SW480 (cell line): ENCODE measurements around the gene PSME3IP1.
"Not testable (repeated sequence)": the region's sequence is repeated elsewhere in the genome, so short reads cannot be mapped to it uniquely, and the experiment has no call there.

Experiments used
- DNase-seq: peaks from one replicate; pipeline ENCODE4 v3.0.0-alpha.2; 2016; ENCODE audit warnings: low spot score

PSME3IP1 gene

GRCh38 chr16:57123974-57124674 is 61.7 kb downstream of the PSME3IP1 start:
- DNase-seq, result peak; percentile 53

DNA sequence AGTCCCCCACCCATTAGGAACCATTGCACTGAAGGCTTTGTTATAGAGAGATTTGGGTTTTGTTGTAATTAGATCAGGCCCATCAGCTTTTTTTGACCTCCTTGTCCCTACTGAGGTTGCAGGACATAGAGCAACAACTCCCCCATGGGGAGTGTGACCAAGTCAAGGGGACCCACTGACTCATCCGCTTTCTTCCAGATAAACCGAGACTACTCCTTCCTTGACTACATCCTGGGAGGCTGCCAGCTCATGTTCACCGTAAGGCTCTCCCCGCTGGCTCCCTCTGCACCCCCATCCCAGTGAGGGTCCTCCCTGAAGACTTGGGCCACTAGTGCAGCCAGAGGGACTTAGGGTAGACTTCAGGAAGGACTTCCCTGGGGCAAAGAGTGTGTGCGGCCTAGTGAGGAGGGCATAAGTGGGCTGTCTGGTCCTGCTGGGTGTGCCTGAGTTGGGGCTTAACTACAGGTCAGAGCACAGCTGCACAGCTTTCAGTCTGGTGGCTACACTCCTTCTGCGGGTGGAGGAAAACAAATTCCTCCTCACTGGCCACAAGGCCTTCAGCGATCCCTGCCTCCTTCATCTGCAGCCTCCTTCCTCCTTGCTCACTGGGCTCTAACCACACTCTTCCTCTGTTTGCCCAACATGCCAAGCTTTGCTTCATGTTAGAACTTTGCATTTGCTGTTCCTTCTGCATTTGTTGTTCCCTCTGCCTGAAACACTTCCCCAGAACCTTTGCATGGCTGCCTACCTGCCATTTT is 62.4 kb downstream of the PSME3IP1 start:
- no peak for DNase-seq

DNA sequence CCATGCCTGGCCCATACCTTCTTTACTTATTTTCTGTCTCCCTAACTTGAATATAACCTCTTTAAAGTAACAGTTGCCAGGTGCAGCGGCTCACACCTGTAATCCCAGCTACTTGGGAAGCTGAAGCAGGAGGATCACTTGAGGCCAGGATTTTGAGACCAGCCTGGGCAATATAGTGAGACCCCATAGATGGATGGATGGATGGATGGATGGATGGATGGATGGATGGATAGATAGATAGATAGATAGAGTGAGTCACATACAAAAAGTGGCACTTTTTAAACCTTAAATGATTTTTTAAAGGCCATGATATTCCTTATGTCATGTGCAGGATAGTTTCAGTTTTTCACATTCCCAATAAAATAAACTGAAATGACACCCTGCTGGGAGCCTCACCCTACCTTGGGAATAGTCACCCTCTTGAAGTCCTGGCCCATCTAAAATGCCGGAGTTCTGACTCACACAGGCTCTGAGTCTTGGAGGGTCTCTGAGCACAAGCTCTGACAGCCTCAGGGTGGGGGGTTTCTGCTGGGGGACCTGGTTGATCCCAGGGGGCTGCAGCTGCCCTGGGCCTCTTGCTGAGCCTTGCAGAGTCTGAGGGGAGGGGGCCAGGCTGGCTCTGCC is 67.3 kb downstream of the PSME3IP1 start:
- no peak for DNase-seq

DNA sequence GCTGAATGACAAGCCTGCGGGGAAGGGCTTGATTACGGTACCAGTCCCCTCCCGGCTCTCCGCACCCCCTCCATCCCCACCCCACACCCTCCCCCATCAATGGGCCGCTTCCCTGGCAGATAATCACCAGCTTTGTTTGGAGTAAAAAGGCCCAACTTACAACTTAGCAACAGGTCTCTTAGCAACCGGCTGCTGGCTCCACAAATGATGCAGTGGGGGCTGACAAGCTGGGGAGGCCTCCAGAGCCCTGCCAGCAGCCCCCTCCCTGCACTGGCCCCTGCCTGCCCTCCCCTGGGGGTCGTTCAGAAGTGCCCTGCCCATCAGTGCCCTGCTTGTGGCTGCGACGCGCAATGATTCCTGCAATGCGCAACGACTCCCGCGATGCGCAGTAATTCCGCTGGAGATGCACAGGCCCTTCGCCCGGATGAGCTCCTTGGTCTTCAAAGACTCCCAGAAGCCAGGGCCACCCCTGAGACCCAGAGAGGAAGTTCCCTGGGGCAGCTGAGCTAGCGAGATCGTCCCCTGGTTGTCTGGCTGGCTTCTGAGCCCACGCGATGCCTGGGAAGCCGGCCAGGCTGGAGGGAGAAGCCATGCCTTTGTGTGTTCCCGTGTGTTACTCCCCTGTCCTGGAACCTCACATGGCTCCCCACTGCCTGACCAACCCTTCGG is 70.2 kb downstream of the PSME3IP1 start:
- DNase-seq, result no peak

DNA sequence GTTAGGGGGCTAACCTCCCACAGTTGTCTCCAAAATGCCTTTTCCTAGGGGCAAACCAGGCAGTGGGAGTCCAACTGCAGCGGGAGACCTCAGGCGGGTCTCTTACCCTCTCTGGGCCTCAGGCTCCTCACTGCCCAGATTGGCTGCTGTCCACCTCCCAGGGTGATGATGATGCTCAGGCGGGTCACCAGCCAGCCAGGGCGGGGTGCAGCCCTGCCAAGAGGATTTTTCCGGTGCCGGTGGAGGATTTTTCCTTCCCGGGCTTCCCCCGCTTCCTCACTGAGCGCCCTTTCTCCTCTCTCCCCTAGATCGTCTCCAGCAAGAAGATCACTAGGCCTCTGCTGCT is 70.7 kb downstream of the PSME3IP1 start:
- no peak for DNase-seq

GRCh38 chr16:57113664-57114063 is 72.2 kb downstream of the PSME3IP1 start:
- DNase-seq, result no peak

GRCh38 chr16:57113042-57113453 is 72.8 kb downstream of the PSME3IP1 start:
- DNase-seq, result no peak

DNA sequence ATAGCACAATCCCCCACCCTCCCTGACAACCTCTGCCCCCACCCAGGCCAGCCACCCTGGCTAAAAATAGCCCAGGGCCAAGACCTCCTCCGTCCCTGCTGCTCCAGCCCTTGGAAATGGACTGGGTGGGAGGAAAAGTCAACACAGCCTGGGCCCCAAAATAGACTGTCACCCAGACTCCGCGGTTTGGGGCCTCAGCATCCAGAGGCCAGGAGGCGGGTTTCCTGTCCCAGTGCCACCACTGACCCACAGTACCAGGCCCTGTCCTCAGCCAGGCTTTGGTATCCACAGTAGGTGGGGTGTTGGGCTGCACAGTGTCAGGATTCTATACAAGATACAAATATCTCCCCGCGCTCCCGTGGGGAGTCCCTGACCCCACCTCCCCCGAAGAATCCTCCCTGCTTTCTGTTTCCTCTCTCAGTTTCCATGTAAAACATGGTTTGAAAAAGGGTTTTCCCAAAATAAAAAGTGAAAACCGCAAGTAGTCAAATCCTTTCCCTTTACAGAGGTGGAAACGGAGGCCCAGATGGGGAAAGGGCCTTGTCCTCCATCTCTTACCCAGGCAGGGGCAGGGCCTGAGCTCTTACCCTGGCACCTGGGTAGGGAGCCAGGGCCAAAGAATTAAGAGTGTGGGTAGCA is 73.3 kb downstream of the PSME3IP1 start:
- no peak for DNase-seq

DNA sequence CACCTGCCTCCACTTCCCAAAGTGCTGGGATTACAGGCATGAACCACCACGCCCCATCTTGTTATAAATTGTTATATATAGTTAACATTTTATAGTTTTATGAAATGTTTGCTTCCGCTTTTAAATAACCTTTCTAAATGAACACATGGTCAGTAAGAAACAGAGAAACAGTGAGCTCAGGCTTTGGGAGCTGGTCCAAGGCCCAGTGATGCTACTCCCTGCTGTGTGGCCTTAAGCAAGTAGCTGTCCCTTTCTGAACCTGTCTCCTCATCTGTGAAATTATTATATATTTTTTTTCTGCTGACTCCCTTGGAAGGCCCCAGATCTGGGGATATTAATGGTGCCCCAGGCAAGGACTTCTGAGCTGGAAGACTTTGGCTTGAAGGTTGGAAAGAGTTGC is 74.4 kb downstream of the PSME3IP1 start:
- DNase-seq, result no peak

- no peak for DNase-seq
Measured at GRCh38 chr16:57110937-57111336, 74.9 kb downstream of the PSME3IP1 start.

- not testable (repeated sequence) for DNase-seq
Measured at GRCh38 chr16:57109259-57110105, 76.4 kb downstream of the PSME3IP1 start.

- DNase-seq, result no peak
Measured at GRCh38 chr16:57108432-57108831, 77.4 kb downstream of the PSME3IP1 start.

DNA sequence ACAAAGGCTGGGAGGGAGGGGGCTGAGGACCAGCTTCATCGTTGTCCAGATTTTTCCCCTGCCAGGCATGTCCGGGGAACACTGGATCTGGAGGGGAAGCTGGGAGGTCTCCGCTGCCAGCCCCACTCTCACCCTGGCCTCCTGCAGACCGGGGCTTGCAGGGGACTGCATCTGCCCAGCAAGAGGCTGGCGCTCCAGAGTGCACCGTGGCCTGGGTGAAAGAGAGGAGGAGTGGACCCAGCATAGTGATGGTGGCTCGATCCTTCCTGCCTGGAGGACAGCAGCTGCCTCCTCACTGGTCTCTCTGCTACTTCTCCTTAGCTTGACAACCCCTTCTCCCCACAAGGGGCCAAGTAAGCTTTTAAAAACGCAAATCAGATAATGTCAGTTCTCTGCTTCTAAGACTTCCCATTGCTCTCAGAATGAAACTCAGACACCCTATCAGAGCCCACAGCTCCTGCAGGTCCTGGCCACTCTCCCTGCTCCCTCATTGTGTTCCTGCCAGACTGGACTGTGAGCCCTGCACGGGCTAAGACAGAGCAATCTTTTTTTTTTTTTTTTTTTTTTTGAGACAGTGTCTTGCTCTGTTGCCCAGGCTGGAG is 78.4 kb downstream of the PSME3IP1 start:
- DNase-seq, result no peak

- no peak for DNase-seq
Measured at GRCh38 chr16:57106767-57107166, 79.1 kb downstream of the PSME3IP1 start.

DNA sequence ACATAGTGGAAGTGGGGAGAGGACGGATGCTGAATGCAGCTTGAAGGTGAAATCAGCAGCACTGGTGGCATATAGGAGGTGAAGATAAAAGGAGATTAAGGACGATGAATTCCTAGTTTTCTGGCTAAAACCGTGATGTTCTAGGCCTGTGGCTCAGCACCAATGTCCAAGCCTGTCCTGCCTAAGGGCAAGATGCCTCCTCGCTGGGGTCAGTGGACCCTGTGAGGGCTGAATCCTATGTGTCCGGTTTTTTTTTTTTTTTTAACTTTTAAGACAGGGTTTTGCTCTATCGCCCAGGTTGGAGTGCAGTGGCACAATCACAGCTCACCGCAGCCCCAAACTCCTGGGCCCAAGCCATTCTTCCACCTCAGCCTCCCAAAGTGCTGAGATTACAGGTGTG is 80.7 kb downstream of the PSME3IP1 start:
- DNase-seq, result no peak

DNA sequence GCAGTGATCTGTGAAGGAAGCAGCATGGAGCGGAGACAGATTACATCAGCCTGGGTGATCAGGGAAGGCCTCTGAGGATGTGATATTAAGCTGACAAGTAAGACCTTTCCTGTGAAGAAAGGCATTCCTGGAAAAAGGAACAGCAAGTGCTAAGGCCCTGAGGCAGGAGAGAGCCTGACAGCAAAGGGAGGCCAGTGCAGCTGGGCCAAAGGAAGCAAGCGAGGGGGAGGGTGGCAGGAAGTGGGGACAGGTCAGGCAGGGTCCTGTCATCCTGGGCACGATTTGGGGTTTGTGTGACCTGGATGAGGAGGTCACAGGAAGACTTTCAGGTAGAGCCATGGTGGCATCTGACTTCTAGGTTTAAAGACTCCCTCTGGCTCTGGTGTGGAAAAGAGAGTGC is 81.1 kb downstream of the PSME3IP1 start:
- no peak for DNase-seq

- DNase-seq, result no peak
Measured at GRCh38 chr16:57102888-57103851, 82.7 kb downstream of the PSME3IP1 start.
